ENCODE data around the gene LIN28B. TPM values are rescaled to one million over a fixed set of nuclear protein-coding genes. Genes with fewer than 3 reads are reported as not detected.

The LIN28B gene
- total RNA-seq, 1 experiment from 2014 or later: 0.25 TPM

- Histone ChIP-seq H3K36me3 (ENCODE audit: control insufficient read depth in 1 of 2, insufficient read depth in 2 of 2, low read length in 2 of 2) (no peaks in the 10 kb centered on the region), H3K27me3 (ENCODE audit: insufficient read depth, low read length) (no peaks in the 10 kb centered on the region), H3K9me3 (ENCODE audit: control insufficient read depth in 1 of 2, insufficient read depth in 1 of 2, low read depth in 1 of 2, low read length in 2 of 2) (no peaks in the 10 kb centered on the region), H3K9me2 (ENCODE audit: insufficient read depth) (no peaks in the 10 kb centered on the region), H3K4me2 (ENCODE audit: low read length) (no peak overlapping the region), H4K20me1 (ENCODE audit: insufficient read depth) (no peaks in the 10 kb centered on the region), H3K4me3 (replicated peaks in 1 of 2; ENCODE audit: low read depth in 1 of 2, low read length in 2 of 2) (no peak overlapping the region), H3K27ac (ENCODE audit: low read depth, low read length) (no peak overlapping the region), H2AFZ (ENCODE audit: low read depth, low read length, poor library complexity, severe bottlenecking) (no peak overlapping the region), H3K4me1 (ENCODE audit: control insufficient read depth in 1 of 2, insufficient read depth in 2 of 2, low read length in 2 of 2) (peaks cover 4 to 6% of the 10 kb centered on the region in 2 experiments; a peak in 3 of 4 replicates), H3K9ac (ENCODE audit: low read length) (no peak overlapping the region), H3K79me2 (ENCODE audit: insufficient read depth, low read length) (no peaks in the 10 kb centered on the region)
- DNase-seq (ENCODE audit: low read depth, low spot score): no peak
- BruUV-seq (replicated peaks): no TSS peak
- no peak for ATAC-seq
- ChIA-PET POLR2A (no interaction called here), CTCF (interaction anchor here (2.4 kb wide), 1 partner anchor 8 kb away, joined by 8 read pairs; no protein-coding TSS in a partner anchor), RAD21 (ENCODE audit: low non-redundant PET in 1 of 2, low total read pairs in 2 of 2, uncharacterized antibody in 2 of 2, unreplicated experiment in 2 of 2) (no interaction called here)
- TF ChIP-seq YY1 (IDR thresholded peaks at IDR 0.05; ENCODE audit: extremely low read depth, insufficient replicate concordance, low read depth, low read length) (no peak), ATF3 (IDR thresholded peaks at IDR 0.05) (no peak), MAX (IDR thresholded peaks at IDR 0.05) (no peak), EZH2 (IDR thresholded peaks at IDR 0.05) (no peak), SIN3A (IDR thresholded peaks at IDR 0.05; ENCODE audit: low read depth) (no peak), EZH2phosphoT487 (IDR thresholded peaks at IDR 0.05; ENCODE audit: borderline replicate concordance) (no peak), POLR2AphosphoS5 (IDR thresholded peaks at IDR 0.05; ENCODE audit: low read depth, low read length) (no peak), CBX3 (IDR thresholded peaks at IDR 0.05; ENCODE audit: low read depth) (no peak), ZFX (IDR thresholded peaks at IDR 0.05) (no peak), SP1 (IDR thresholded peaks at IDR 0.05; ENCODE audit: low read depth) (no peak)
- intact Hi-C loops (cut with micrococcal nuclease): no loop called here
Measured at GRCh38 chr6:105069821-105070445, 113.0 kb downstream of the LIN28B start.

- H3K4me3 ChIP-seq (replicated peaks in 1 of 2; ENCODE audit: low read depth in 1 of 2, low read length in 2 of 2): no peak overlapping the region
- POLR2A ChIA-PET: no interaction called here
- H3K4me1 ChIP-seq (ENCODE audit: control insufficient read depth in 1 of 2, insufficient read depth in 2 of 2, low read length in 2 of 2): peaks cover 4 to 6% of the 10 kb centered on the region in 2 experiments; a peak in 3 of 4 replicates
- no peaks in the 10 kb centered on the region for H3K79me2 ChIP-seq (ENCODE audit: insufficient read depth, low read length)
- no TSS peak for BruUV-seq (replicated peaks)
- H3K9me2 ChIP-seq (ENCODE audit: insufficient read depth): no peaks in the 10 kb centered on the region
- RAD21 ChIA-PET (ENCODE audit: low non-redundant PET in 1 of 2, low total read pairs in 2 of 2, uncharacterized antibody in 2 of 2, unreplicated experiment in 2 of 2): no interaction called here
- H3K4me2 ChIP-seq (ENCODE audit: low read length): peak overlapping the region; percentile 40; the same call in 1 of the 2 replicates
- H3K9ac ChIP-seq (ENCODE audit: low read length): no peak overlapping the region
- CTCF ChIA-PET: interaction anchor here (1.4 kb wide), 1 partner anchor 283 kb away, joined by 6 read pairs; no protein-coding TSS in a partner anchor
- ATAC-seq: peak; percentile 59
- no peak overlapping the region for H3K27ac ChIP-seq (ENCODE audit: low read depth, low read length)
- intact Hi-C loops (cut with micrococcal nuclease): no loop called here
- H3K9me3 ChIP-seq (ENCODE audit: control insufficient read depth in 1 of 2, insufficient read depth in 1 of 2, low read depth in 1 of 2, low read length in 2 of 2): no peaks in the 10 kb centered on the region
- H4K20me1 ChIP-seq (ENCODE audit: insufficient read depth): no peaks in the 10 kb centered on the region
- DNase-seq (ENCODE audit: low read depth, low spot score): no peak
- H3K36me3 ChIP-seq (ENCODE audit: control insufficient read depth in 1 of 2, insufficient read depth in 2 of 2, low read length in 2 of 2): no peaks in the 10 kb centered on the region
- peak overlapping the region; percentile 91 for H2AFZ ChIP-seq (ENCODE audit: low read depth, low read length, poor library complexity, severe bottlenecking)
- TF ChIP-seq RAD21 (IDR thresholded peaks at IDR 0.05; ENCODE audit: low read depth) (no peak), FOSL1 (IDR thresholded peaks at IDR 0.05; ENCODE audit: low read depth) (peak; percentile 27; the same call in 1 of the 2 replicates)
- no peaks in the 10 kb centered on the region for H3K27me3 ChIP-seq (ENCODE audit: insufficient read depth, low read length)
Measured at GRCh38 chr6:105072798-105073199, 115.9 kb downstream of the LIN28B start.

Data from HCT116 (cell line).